GM12891 (cell line): Measurements from ENCODE around the gene GH2.

Source experiments
- POLR2A ChIP-seq: IDR thresholded peaks from 2 replicates; pipeline ENCODE4 v1.6.1; 2011; ENCODE audit warnings: low read depth, low read length, control low read depth
- POLR2AphosphoS5 ChIP-seq: IDR thresholded peaks from 2 replicates; pipeline ENCODE4 v1.6.1; 2011; ENCODE audit warnings: low read depth, low read length, control low read depth
- POU2F2 ChIP-seq: IDR thresholded peaks from 2 replicates; pipeline ENCODE4 v1.6.1; 2011; ENCODE audit warnings: low read depth, mild to moderate bottlenecking, control low read depth, low read length, moderate library complexity

DNA sequence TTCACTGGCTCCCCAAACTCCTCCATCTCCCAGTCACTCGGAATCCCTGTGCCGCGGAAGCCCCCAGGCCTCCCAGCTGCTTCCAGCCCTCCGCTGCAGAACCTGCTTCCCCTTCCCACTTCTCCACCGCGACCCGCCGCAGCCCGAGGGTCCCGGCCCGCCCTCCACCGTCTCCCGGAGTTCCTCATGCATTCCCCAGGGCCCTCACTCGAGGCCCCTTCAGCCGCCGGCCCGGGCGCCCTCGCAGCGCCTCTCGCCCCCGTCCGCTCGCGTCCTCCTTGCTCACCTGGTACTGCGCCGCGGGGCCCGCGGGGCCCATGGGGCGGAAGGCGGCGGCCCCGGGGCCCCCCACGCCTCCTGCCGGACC is 39.6 kb downstream of the GH2 start:
- TF ChIP-seq POLR2AphosphoS5 = no peak
- TF ChIP-seq POLR2A = no peak
- no peak for TF ChIP-seq POU2F2
